HG03521 (cell line): ENCODE results near the gene PXDN.

Source experiments
- ATAC-seq: cut with Tn5 transposase; IDR thresholded peaks from one replicate; pipeline ENCODE4 v1.9.1; 2021; ENCODE audit warnings: mild to moderate bottlenecking, moderate library complexity; ENCODE audit not compliant: unreplicated experiment

The PXDN gene

DNA sequence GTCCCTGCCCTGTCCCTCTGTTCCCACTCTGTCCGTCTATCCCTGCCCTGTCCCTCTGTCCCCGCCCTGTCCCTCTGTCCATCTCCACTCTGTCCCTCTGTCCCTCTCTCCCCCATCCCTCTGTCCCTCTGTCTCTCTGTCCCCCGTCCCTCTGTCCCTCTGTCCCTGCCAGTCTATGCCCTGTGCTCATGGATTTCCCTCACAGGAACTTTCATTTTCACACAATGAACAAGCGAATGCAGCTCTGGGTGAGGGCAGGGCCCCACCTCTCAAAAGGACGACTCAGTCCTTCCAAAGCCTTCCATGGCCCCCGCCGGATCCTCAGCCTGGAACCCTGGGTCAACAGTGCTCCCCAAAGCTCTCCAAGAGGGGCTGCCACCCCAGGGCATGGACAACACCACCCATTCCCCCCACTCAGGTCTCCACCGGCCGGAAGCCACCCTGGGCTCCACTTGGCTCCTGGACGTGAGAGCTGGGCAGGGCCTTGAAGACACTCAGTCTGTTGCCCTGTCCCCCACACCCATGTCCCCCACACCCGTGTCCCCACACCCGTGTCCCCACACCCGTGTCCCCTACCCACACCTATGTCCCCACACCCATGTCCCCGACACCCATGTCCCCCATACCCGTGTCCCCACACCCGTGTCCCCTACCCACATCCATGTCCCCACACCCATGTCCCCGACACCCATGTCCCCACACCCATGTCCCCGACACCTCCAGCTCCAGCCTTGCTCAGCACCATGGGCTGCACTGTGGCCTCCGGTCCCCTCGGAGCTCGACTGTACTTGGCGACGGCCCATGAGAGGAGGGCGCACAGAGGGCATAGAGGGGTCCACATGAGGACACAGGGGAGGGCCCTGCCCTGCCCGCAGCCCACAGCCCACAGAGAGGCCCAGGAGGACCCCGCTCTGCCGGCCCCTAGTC, 156.0 kb downstream of the PXDN start:
- no peak for ATAC-seq

GRCh38 chr2:1586923-1587840, 157.1 kb downstream of the PXDN start:
- no peak for ATAC-seq

DNA sequence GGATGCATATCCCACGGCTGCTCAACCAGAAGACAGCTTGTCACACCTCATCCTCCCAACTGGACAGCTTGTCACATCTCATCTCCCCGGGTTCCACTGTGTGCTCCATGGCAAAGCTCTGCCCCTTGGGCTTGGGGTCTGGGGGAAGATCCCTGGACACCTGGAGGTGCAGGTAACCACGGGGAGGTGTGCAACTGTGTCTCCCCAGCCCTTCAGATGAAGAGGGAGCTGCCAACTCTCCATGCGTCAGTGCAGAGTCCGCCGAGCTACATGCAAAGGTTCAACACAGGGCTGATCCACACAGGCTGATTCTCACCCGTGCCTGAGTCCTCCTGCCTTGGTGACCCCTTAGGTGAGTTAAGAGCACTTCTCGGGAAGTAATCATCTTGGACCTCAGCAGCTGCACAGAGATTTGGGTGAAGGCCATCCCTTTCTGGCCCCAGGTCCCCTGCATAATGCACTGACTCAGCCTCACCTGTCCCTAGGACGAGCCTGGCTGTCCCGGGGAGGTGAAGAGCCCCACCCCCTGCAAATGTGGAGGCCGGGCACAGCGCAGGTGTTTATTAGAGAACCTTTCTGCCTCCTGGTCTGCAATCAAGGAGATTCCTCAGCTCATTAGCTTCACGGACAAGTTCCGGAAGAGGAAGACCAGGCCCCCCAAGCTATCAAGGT, 157.9 kb downstream of the PXDN start:
- no peak for ATAC-seq

DNA sequence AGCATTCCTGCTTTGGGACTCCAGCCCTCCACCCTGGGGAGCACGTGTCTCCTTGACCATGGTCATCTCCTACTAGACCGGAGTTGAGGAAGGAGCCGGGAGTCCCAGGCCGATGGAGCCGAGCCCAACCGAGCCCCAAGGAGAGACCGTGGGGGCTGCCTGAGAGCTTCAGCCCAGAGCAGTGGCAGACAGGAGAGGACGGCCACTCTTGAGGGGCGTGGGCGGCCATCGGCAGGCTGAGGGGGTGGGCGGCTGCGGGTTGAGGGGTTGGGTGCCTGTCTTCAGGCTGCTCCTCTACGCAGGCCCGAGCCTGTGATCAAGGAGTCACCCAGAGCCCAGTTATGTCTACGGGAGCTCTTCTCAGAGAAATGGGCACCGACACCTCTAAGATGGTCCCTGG, 158.7 kb downstream of the PXDN start:
- ATAC-seq: no peak

- no peak for ATAC-seq
Observed at GRCh38 chr2:1584691-1585485, 159.4 kb downstream of the PXDN start.

- ATAC-seq: no peak
Observed at GRCh38 chr2:1584051-1584531, 160.2 kb downstream of the PXDN start.

GRCh38 chr2:1582891-1583341, 161.4 kb downstream of the PXDN start:
- ATAC-seq: no peak

DNA sequence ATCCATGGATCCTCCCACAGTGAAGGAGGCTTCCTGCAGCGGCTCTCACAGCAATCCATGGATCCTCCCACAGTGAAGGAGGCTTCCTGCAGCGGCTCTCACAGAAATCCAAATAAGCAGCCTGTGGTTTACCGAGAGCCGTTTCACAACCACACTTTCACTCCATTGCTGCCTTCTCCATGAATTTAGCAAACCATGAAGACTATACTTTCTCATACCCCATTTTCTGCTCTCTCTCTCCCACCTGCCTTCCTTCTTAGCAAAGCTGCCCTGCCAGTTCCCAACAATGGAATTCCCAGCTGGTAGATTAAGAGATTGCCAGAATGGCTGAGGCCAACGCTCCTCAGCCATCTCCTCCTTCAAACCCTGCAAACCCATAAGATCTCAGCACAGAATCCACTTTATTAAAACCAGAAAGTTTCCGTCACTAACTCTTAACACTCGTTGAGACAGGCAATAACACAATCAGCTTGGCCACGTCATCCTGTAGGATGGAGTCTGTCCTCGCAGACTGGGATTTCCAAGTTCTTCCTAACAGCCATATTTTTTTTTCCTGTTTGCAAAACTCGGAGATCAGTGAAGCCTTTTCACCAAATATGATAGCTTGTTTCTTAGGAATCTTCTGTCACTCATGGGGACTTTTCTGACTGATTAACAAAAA, 162.2 kb downstream of the PXDN start:
- no peak for ATAC-seq
